NB4 (cell line): ENCODE measurements around the gene ARHGAP26.

ENCODE experiments used
- DNase-seq: peaks from one replicate; pipeline ENCODE4 v3.0.0; 2010; ENCODE audit warnings: low read depth
- H3K4me3 ChIP-seq: one replicate; pipeline ENCODE4 v1.5.1; 2011; ENCODE audit warnings: mild to moderate bottlenecking, low read depth, low read length, moderate library complexity
- CTCF ChIP-seq: IDR thresholded peaks from one replicate; pipeline ENCODE4 v1.5.1; 2012; ENCODE audit warnings: low read depth, low read length
- MYC ChIP-seq: IDR thresholded peaks from 2 replicates; pipeline ENCODE4 v1.6.1; 2011; ENCODE audit warnings: low read depth, low read length
- POLR2A ChIP-seq: IDR thresholded peaks from 2 replicates; pipeline ENCODE4 v1.6.1; 2011; ENCODE audit warnings: mild to moderate bottlenecking; ENCODE audit not compliant: insufficient read length; ENCODE audit errors: extremely low read depth
- TF ChIP-seq, protein P1 (sequence below): IDR thresholded peaks from 2 replicates; pipeline ENCODE4 v1.6.1; 2011; ENCODE audit warnings: low read depth, low read length

The ARHGAP26 gene

DNA sequence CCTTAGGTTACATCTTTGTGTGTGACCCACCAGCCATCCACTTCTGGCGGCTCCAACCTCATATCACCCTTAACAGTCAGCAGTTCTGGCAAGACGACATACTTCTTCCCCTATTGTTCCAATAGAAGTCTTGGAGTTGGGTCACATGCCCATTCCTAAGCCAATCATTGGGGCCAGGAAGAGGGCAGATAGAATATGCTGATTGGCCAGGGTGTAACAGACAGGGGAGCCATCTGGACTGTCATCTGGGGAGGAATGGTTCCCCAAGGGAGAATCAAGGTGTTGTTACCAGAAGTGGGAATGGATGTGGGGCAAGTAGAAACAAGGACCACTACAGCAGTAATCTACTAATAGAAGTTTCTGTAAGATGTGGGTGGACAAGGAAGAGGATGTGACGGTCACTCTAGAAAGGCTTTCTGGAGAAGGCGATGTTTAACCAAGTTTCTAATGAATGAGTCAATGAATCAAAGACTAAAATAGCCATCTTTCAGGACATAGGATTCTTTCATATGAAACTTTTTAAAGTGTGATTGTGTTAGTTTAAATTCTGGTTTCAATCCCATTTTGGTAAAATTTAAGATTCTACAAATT, 200.4 kb downstream of the ARHGAP26 start:
- no peak overlapping the region for H3K4me3 ChIP-seq
- no peak for TF ChIP-seq CTCF
- TF ChIP-seq, protein P1, sequence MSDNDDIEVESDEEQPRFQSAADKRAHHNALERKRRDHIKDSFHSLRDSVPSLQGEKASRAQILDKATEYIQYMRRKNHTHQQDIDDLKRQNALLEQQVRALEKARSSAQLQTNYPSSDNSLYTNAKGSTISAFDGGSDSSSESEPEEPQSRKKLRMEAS = no peak
- no peak for TF ChIP-seq MYC
- TF ChIP-seq POLR2A = no peak
- DNase-seq = no peak

- no peak for DNase-seq
- TF ChIP-seq MYC (no peak), POLR2A (no peak), CTCF (no peak)
- TF ChIP-seq, protein P1 = no peak
- H3K4me3 ChIP-seq = no peak overlapping the region
These were observed 201.3 kb downstream of the ARHGAP26 start for GRCh38 chr5:142971303-142972013.

- H3K4me3 ChIP-seq = no peak overlapping the region
- TF ChIP-seq, protein P1 = no peak
- TF ChIP-seq CTCF = no peak
- no peak for TF ChIP-seq MYC
- TF ChIP-seq POLR2A = no peak
- DNase-seq = peak; percentile 36
These were observed 201.9 kb downstream of the ARHGAP26 start for GRCh38 chr5:142972064-142972570.

- no peak overlapping the region for H3K4me3 ChIP-seq
- TF ChIP-seq, protein P1 = no peak
- TF ChIP-seq CTCF = no peak
- no peak for TF ChIP-seq MYC
- no peak for TF ChIP-seq POLR2A
- no peak for DNase-seq
These were observed 203.8 kb downstream of the ARHGAP26 start for GRCh38 chr5:142973932-142974331.

GRCh38 chr5:142974409-142974808, 204.2 kb downstream of the ARHGAP26 start:
- no peak overlapping the region for H3K4me3 ChIP-seq
- TF ChIP-seq POLR2A = no peak
- TF ChIP-seq MYC = no peak
- TF ChIP-seq CTCF = no peak
- TF ChIP-seq, protein P1 = no peak
- DNase-seq = no peak
